Measurements from ENCODE around the gene FAM193B. TPM values are rescaled to one million over a fixed set of nuclear protein-coding genes. Genes with fewer than 3 reads are reported as not detected.
A peak's percentile ranks its signal among the peaks of the same experiment; 100 is the strongest.
"Not testable (repeated sequence)": the region's sequence is repeated elsewhere in the genome, so short reads cannot be mapped to it uniquely, and the experiment has no call there.

The FAM193B gene
- polyA plus RNA-seq, 2 donors = 42.2 to 141 TPM

- Histone ChIP-seq H3K4me1 (ENCODE audit: control insufficient read depth in 2 of 2, insufficient read depth in 2 of 2, low read length in 1 of 2) (peaks cover 0 to 8% of the 10 kb centered on the region in 2 donors), H3K27ac (ENCODE audit: low read depth in 2 of 2, low read length in 1 of 2) (no peak overlapping the region), H3K27me3 (ENCODE audit: control insufficient read depth in 1 of 2, insufficient read depth in 2 of 2, low read length in 2 of 2) (no peaks in the 10 kb centered on the region), H3K36me3 (ENCODE audit: control insufficient read depth in 2 of 2, insufficient read depth in 2 of 2, low read length in 1 of 2) (peaks cover 0 to 12% of the 10 kb centered on the region in 2 donors), H3K9me3 (ENCODE audit: control insufficient read depth in 2 of 2, insufficient read depth in 1 of 2, low read depth in 1 of 2, low read length in 1 of 2) (no peaks in the 10 kb centered on the region), H3K4me3 (ENCODE audit: low read depth in 1 of 2, low read length in 2 of 2) (no peak overlapping the region)
- WGBS, 2 donors = 92 to 95% methylated on average over 4 of the region's 4 CpGs
Measured at GRCh38 chr5:177542816-177543465, 11.4 kb downstream of the FAM193B start.

DNA sequence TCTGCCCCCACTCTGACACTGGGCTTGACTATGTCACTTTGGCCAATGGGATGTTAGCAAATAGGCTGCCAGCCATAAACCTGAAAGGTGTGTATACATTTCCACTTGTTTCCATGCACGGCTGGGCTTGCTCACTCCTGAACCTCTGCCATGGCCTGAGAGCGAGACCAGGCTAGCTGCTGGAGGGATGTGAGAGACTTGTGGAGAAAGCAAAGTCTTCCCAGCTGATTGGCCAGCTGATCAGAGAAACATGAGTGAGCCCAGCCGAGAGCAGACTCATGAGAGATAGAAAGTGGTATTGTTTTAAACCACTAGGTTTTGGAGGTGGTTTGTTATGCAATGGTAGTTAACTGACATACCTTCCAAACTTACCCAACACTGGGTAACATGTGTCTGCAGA is 13.9 kb downstream of the FAM193B start:
- 49 to 57% methylated on average over 3 of the region's 3 CpGs for WGBS, 2 donors
- Histone ChIP-seq H3K9me3 (ENCODE audit: control insufficient read depth in 2 of 2, insufficient read depth in 1 of 2, low read depth in 1 of 2, low read length in 1 of 2) (no peaks in the 10 kb centered on the region), H3K4me3 (ENCODE audit: low read depth in 1 of 2, low read length in 2 of 2) (no peak overlapping the region), H3K4me1 (ENCODE audit: control insufficient read depth in 2 of 2, insufficient read depth in 2 of 2, low read length in 1 of 2) (peaks cover 0 to 6% of the 10 kb centered on the region in 2 donors), H3K27ac (ENCODE audit: low read depth in 2 of 2, low read length in 1 of 2) (peak overlapping the region; percentile 31 to 50), H3K27me3 (ENCODE audit: control insufficient read depth in 1 of 2, insufficient read depth in 2 of 2, low read length in 2 of 2) (no peaks in the 10 kb centered on the region), H3K36me3 (ENCODE audit: control insufficient read depth in 2 of 2, insufficient read depth in 2 of 2, low read length in 1 of 2) (peaks cover 3 to 23% of the 10 kb centered on the region in 2 donors)

GRCh38 chr5:177539411-177539810 is 15.0 kb downstream of the FAM193B start:
- Histone ChIP-seq H3K27me3 (ENCODE audit: control insufficient read depth in 1 of 2, insufficient read depth in 2 of 2, low read length in 2 of 2) (no peaks in the 10 kb centered on the region), H3K27ac (ENCODE audit: low read depth in 2 of 2, low read length in 1 of 2) (peak overlapping the region in 1 of 2 donors; percentile 26), H3K4me3 (ENCODE audit: low read depth in 1 of 2, low read length in 2 of 2) (no peak overlapping the region), H3K36me3 (ENCODE audit: control insufficient read depth in 2 of 2, insufficient read depth in 2 of 2, low read length in 1 of 2) (peaks cover 3 to 23% of the 10 kb centered on the region in 2 donors), H3K4me1 (ENCODE audit: control insufficient read depth in 2 of 2, insufficient read depth in 2 of 2, low read length in 1 of 2) (peaks cover 0 to 6% of the 10 kb centered on the region in 2 donors), H3K9me3 (ENCODE audit: control insufficient read depth in 2 of 2, insufficient read depth in 1 of 2, low read depth in 1 of 2, low read length in 1 of 2) (no peaks in the 10 kb centered on the region)
- 52 to 55% methylated on average over 2 of the region's 2 CpGs for WGBS, 2 donors

DNA sequence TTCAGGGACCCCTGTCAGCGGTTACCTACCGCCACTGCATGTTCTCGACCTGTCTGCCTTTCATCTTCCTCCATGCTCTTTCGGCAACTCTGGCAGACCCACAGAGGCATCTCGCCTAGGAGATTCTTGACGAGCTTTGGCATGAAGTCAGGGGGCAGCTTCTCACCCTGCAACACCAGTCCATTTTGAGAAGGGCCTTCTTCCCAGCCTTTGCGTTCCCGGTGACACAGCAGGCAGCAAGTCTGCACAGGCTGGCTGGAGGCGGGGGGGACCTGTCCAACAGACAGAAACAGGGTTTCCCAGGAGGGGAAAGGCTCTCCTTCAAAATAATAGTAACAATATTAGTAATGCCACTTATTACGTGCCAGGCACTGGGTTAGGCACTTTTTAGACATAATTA is 15.5 kb downstream of the FAM193B start:
- Histone ChIP-seq H3K9me3 (ENCODE audit: control insufficient read depth in 2 of 2, insufficient read depth in 1 of 2, low read depth in 1 of 2, low read length in 1 of 2) (no peaks in the 10 kb centered on the region), H3K4me1 (ENCODE audit: control insufficient read depth in 2 of 2, insufficient read depth in 2 of 2, low read length in 1 of 2) (peaks cover 0 to 6% of the 10 kb centered on the region in 2 donors), H3K4me3 (ENCODE audit: low read depth in 1 of 2, low read length in 2 of 2) (no peak overlapping the region), H3K27me3 (ENCODE audit: control insufficient read depth in 1 of 2, insufficient read depth in 2 of 2, low read length in 2 of 2) (no peaks in the 10 kb centered on the region), H3K36me3 (ENCODE audit: control insufficient read depth in 2 of 2, insufficient read depth in 2 of 2, low read length in 1 of 2) (peaks cover 3 to 23% of the 10 kb centered on the region in 2 donors), H3K27ac (ENCODE audit: low read depth in 2 of 2, low read length in 1 of 2) (peak overlapping the region in 1 of 2 donors; percentile 45)
- WGBS, 2 donors = 55 to 75% methylated on average over 10 of the region's 10 CpGs

GRCh38 chr5:177537389-177538361 is 16.7 kb downstream of the FAM193B start:
- peaks cover 0 to 6% of the 10 kb centered on the region in 2 donors for H3K4me1 ChIP-seq (ENCODE audit: control insufficient read depth in 2 of 2, insufficient read depth in 2 of 2, low read length in 1 of 2)
- no peak overlapping the region for H3K4me3 ChIP-seq (ENCODE audit: low read depth in 1 of 2, low read length in 2 of 2)
- H3K9me3 ChIP-seq (ENCODE audit: control insufficient read depth in 2 of 2, insufficient read depth in 1 of 2, low read depth in 1 of 2, low read length in 1 of 2) = no peaks in the 10 kb centered on the region
- H3K27ac ChIP-seq (ENCODE audit: low read depth in 2 of 2, low read length in 1 of 2) = peak overlapping the region; percentile 45 to 51
- H3K36me3 ChIP-seq (ENCODE audit: control insufficient read depth in 2 of 2, insufficient read depth in 2 of 2, low read length in 1 of 2) = peaks cover 3 to 26% of the 10 kb centered on the region in 2 donors
- no peaks in the 10 kb centered on the region for H3K27me3 ChIP-seq (ENCODE audit: control insufficient read depth in 1 of 2, insufficient read depth in 2 of 2, low read length in 2 of 2)
- WGBS, 2 donors = 35 to 43% methylated on average over 15 of the region's 15 CpGs

GRCh38 chr5:177536386-177536785 is 18.0 kb downstream of the FAM193B start:
- no peaks in the 10 kb centered on the region for H3K27me3 ChIP-seq (ENCODE audit: control insufficient read depth in 1 of 2, insufficient read depth in 2 of 2, low read length in 2 of 2)
- H3K27ac ChIP-seq (ENCODE audit: low read depth in 2 of 2, low read length in 1 of 2) = peak overlapping the region in 1 of 2 donors; percentile 6

DNA sequence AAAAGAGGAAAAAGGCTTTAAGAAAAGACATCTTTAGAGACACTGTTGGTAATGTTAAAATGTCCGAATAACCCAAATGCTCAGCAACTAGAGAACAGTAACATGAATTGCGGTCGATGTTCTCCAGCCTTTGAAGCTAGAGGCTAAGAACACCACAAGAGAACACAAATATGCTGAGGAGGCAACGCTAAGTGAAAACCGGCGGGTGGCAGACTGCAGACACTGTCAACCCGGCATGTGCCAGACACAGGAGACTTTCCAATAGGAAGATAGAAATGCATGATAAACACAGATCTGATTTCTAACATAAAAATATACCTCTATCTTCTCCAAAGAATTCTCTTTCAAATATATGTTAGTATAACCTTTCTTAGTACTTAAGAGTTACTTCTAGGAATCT is 19.2 kb downstream of the FAM193B start:
- Histone ChIP-seq H3K4me3 (ENCODE audit: low read depth in 1 of 2, low read length in 2 of 2) (no peak overlapping the region), H3K27ac (ENCODE audit: low read depth in 2 of 2, low read length in 1 of 2) (no peak overlapping the region), H3K27me3 (ENCODE audit: control insufficient read depth in 1 of 2, insufficient read depth in 2 of 2, low read length in 2 of 2) (no peaks in the 10 kb centered on the region), H3K4me1 (ENCODE audit: control insufficient read depth in 2 of 2, insufficient read depth in 2 of 2, low read length in 1 of 2) (peaks cover 0 to 12% of the 10 kb centered on the region in 2 donors), H3K9me3 (ENCODE audit: control insufficient read depth in 2 of 2, insufficient read depth in 1 of 2, low read depth in 1 of 2, low read length in 1 of 2) (no peaks in the 10 kb centered on the region), H3K36me3 (ENCODE audit: control insufficient read depth in 2 of 2, insufficient read depth in 2 of 2, low read length in 1 of 2) (peaks cover 12 to 45% of the 10 kb centered on the region in 2 donors)
- WGBS, 2 donors = 94 to 95% methylated on average over 7 of the region's 7 CpGs

More at GRCh38 chr5:177536386-177536785, 18.0 kb downstream of the FAM193B start:
- Histone ChIP-seq H3K4me1 (ENCODE audit: control insufficient read depth in 2 of 2, insufficient read depth in 2 of 2, low read length in 1 of 2) (peaks cover 0 to 7% of the 10 kb centered on the region in 2 donors), H3K9me3 (ENCODE audit: control insufficient read depth in 2 of 2, insufficient read depth in 1 of 2, low read depth in 1 of 2, low read length in 1 of 2) (no peaks in the 10 kb centered on the region), H3K4me3 (ENCODE audit: low read depth in 1 of 2, low read length in 2 of 2) (no peak overlapping the region), H3K36me3 (ENCODE audit: control insufficient read depth in 2 of 2, insufficient read depth in 2 of 2, low read length in 1 of 2) (peaks cover 3 to 34% of the 10 kb centered on the region in 2 donors)
- WGBS, 2 donors = 94 to 97% methylated on average over 10 of the region's 10 CpGs

DNA sequence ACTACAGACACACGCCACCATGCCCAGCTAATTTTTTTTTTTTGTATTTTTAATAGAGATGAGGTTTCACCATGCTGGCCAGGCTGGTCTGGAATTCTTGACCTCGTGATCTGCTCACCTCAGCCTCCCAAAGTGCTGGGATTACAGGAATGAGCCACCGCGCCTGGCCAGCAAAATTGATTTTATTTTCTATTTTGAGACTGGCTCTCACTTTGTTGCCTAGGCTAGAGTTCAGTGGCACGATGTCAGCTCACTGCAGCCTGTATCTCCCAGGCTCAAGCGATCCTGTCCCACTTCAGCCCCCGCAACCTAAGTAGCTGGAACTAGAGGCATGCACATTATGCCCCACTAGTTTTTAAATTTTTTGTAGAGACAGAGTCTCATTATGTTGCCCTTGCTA is 19.9 kb downstream of the FAM193B start:
- H3K9me3 ChIP-seq (ENCODE audit: control insufficient read depth in 2 of 2, insufficient read depth in 1 of 2, low read depth in 1 of 2, low read length in 1 of 2) = not testable (repeated sequence)
- H3K36me3 ChIP-seq (ENCODE audit: control insufficient read depth in 2 of 2, insufficient read depth in 2 of 2, low read length in 1 of 2) = peaks cover 12 to 52% of the 10 kb centered on the region in 2 donors

GRCh38 chr5:177531209-177531940 is 23.0 kb downstream of the FAM193B start:
- H3K9me3 ChIP-seq (ENCODE audit: control insufficient read depth in 2 of 2, insufficient read depth in 1 of 2, low read depth in 1 of 2, low read length in 1 of 2) = no peaks in the 10 kb centered on the region
- H3K27ac ChIP-seq (ENCODE audit: low read depth in 2 of 2, low read length in 1 of 2) = peak overlapping the region; percentile 21 to 92
- WGBS, 2 donors = 84 to 85% methylated on average over 27 of the region's 27 CpGs

More for the DNA sequence above, 19.9 kb downstream of the FAM193B start:
- H3K27me3 ChIP-seq (ENCODE audit: control insufficient read depth in 1 of 2, insufficient read depth in 2 of 2, low read length in 2 of 2); H3K27ac ChIP-seq (ENCODE audit: low read depth in 2 of 2, low read length in 1 of 2); H3K4me3 ChIP-seq (ENCODE audit: low read depth in 1 of 2, low read length in 2 of 2): not testable (repeated sequence)
- WGBS, 2 donors = 95 to 98% methylated on average over 7 of the region's 7 CpGs
- H3K4me1 ChIP-seq (ENCODE audit: control insufficient read depth in 2 of 2, insufficient read depth in 2 of 2, low read length in 1 of 2) = peaks cover 0 to 14% of the 10 kb centered on the region in 2 donors

More at GRCh38 chr5:177531209-177531940, 23.0 kb downstream of the FAM193B start:
- Histone ChIP-seq H3K27me3 (ENCODE audit: control insufficient read depth in 1 of 2, insufficient read depth in 2 of 2, low read length in 2 of 2) (no peaks in the 10 kb centered on the region), H3K36me3 (ENCODE audit: control insufficient read depth in 2 of 2, insufficient read depth in 2 of 2, low read length in 1 of 2) (peaks cover 13 to 62% of the 10 kb centered on the region in 2 donors), H3K4me1 (ENCODE audit: control insufficient read depth in 2 of 2, insufficient read depth in 2 of 2, low read length in 1 of 2) (peaks cover 0 to 8% of the 10 kb centered on the region in 2 donors), H3K4me3 (ENCODE audit: low read depth in 1 of 2, low read length in 2 of 2) (no peak overlapping the region)
